CD14-positive monocyte (primary cell): ENCODE measurements around the gene LRP1. TPM values are rescaled to one million over a fixed set of nuclear protein-coding genes. Genes with fewer than 3 reads are reported as not detected.
A peak's percentile ranks its signal among the peaks of the same experiment; 100 is the strongest.

Experiments used
- DNase-seq, 3 donors: peaks; one replicate each; pipeline ENCODE4 v3.0.0-alpha.2; 2011 to 2022
- H2AFZ ChIP-seq: 2 replicates; pipeline ENCODE4 v1.6.0; 2012; ENCODE audit warnings: mild to moderate bottlenecking, low read depth, low read length, inconsistent platforms; ENCODE audit not compliant: insufficient read depth, poor library complexity, severe bottlenecking
- H3K27ac ChIP-seq, 2 donors: 1 replicate in 1 of 2; 2 replicates in 1 of 2; pipeline ENCODE4 v1.5.1; 2012 to 2013; ENCODE audit warnings: low read length in 2 of 2, control low read depth in 1 of 2, inconsistent platforms in 1 of 2, low read depth in 1 of 2, mild to moderate bottlenecking in 1 of 2
- H3K27me3 ChIP-seq, 2 donors: one replicate each; pipeline versions ENCODE4 v1.6.0 to v1.6.1; 2011 to 2013; ENCODE audit warnings: low read length in 2 of 2; ENCODE audit not compliant: control insufficient read depth in 2 of 2, insufficient read depth in 2 of 2
- H3K36me3 ChIP-seq, 2 donors: replicated peaks in 1 of 2; 1 replicate in 1 of 2; 2 replicates in 1 of 2; pipeline versions ENCODE4 v1.5.1 to v1.6.1; 2012 to 2013; ENCODE audit warnings: low read length in 2 of 2, control low read depth in 1 of 2, inconsistent platforms in 1 of 2, mild to moderate bottlenecking in 1 of 2; ENCODE audit not compliant: insufficient read depth in 2 of 2, control insufficient read depth in 1 of 2
- H3K4me1 ChIP-seq, 2 donors: 1 replicate in 1 of 2; 2 replicates in 1 of 2; pipeline versions ENCODE4 v1.5.1 to v1.6.1; 2012 to 2013; ENCODE audit warnings: low read length in 2 of 2, control low read depth in 1 of 2, inconsistent platforms in 1 of 2, mild to moderate bottlenecking in 1 of 2, moderate library complexity in 1 of 2; ENCODE audit not compliant: insufficient read depth in 2 of 2, control insufficient read depth in 1 of 2
- H3K4me2 ChIP-seq: replicated peaks from 2 replicates; pipeline ENCODE3; 2012; ENCODE audit warnings: low read length, moderate library complexity, mild to moderate bottlenecking; ENCODE audit not compliant: poor library complexity, severe bottlenecking; ENCODE audit errors: extremely low read depth
- H3K4me3 ChIP-seq, 3 experiments: fragments of 200-600 bp in 1 of 3; sonication (generic) in 1 of 3; replicated peaks in 1 of 3; 1 replicate in 2 of 3; 2 replicates in 1 of 3; pipeline ENCODE4 v1.5.1; 2011 to 2013; ENCODE audit warnings: low read length in 3 of 3, mild to moderate bottlenecking in 3 of 3, control low read depth in 2 of 3, low read depth in 2 of 3, inconsistent platforms in 1 of 3, moderate library complexity in 1 of 3
- H3K79me2 ChIP-seq: 2 replicates; pipeline ENCODE4 v1.6.0; 2012; ENCODE audit warnings: mild to moderate bottlenecking, control low read depth, inconsistent platforms, low read length, moderate library complexity; ENCODE audit not compliant: insufficient read depth
- H3K9ac ChIP-seq: 2 replicates; pipeline ENCODE4 v1.6.0; 2017; ENCODE audit warnings: low read length, mild to moderate bottlenecking; ENCODE audit not compliant: insufficient read depth, poor library complexity, severe bottlenecking
- H3K9me3 ChIP-seq, 2 donors: replicated peaks in 1 of 2; 1 replicate in 1 of 2; 2 replicates in 1 of 2; pipeline versions ENCODE4 v1.5.1 to v1.6.1; 2012 to 2013; ENCODE audit warnings: low read length in 2 of 2, control low read depth in 1 of 2; ENCODE audit not compliant: control insufficient read depth in 1 of 2, insufficient read depth in 1 of 2
- H4K20me1 ChIP-seq: 2 replicates; pipeline ENCODE4 v1.6.0; 2012; ENCODE audit warnings: mild to moderate bottlenecking, low read length, control low read depth, moderate library complexity; ENCODE audit not compliant: insufficient read depth
- H3K27ac Mint-ChIP-seq, 7 donors: one replicate each; pipeline ENCODE4 v1.8.0; 2020; ENCODE audit warnings: mild to moderate bottlenecking in 7 of 7, mixed read lengths in 7 of 7, moderate library complexity in 6 of 7, inconsistent platforms in 2 of 7
- H3K27me3 Mint-ChIP-seq, 3 donors: one replicate each; pipeline ENCODE4 v1.8.0; 2021 to 2022; ENCODE audit warnings: low read depth in 3 of 3, mild to moderate bottlenecking in 3 of 3, mixed read lengths in 3 of 3, moderate library complexity in 3 of 3, inconsistent platforms in 1 of 3
- H3K36me3 Mint-ChIP-seq, 2 donors: one replicate each; pipeline ENCODE4 v1.8.0; 2020; ENCODE audit warnings: mixed read lengths in 2 of 2, inconsistent platforms in 1 of 2, mild to moderate bottlenecking in 1 of 2
- H3K4me1 Mint-ChIP-seq: one replicate; pipeline ENCODE4 v1.8.0; 2020; ENCODE audit warnings: mild to moderate bottlenecking, mixed read lengths
- H3K4me3 Mint-ChIP-seq, 2 donors: one replicate each; pipeline ENCODE4 v1.8.0; 2020; ENCODE audit warnings: mild to moderate bottlenecking in 2 of 2, mixed read lengths in 2 of 2, moderate library complexity in 1 of 2
- H3K9me3 Mint-ChIP-seq, 7 donors: one replicate each; pipeline ENCODE4 v1.8.0; 2020 to 2022; ENCODE audit warnings: mixed read lengths in 7 of 7, mild to moderate bottlenecking in 6 of 7, moderate library complexity in 6 of 7, inconsistent platforms in 2 of 7
- CTCF ChIP-seq: fragments of 200-600 bp; IDR thresholded peaks from one replicate; pipeline ENCODE4 v1.8.0; 2022; ENCODE audit warnings: antibody characterized with exemption, mild to moderate bottlenecking
- WGBS: methylation state at CpG from one replicate; pipeline ENCODE4 v1.1.5; 2013; ENCODE audit warnings: missing lambda C conversion rate; ENCODE audit not compliant: insufficient coverage; 5-methylcytosine and 5-hydroxymethylcytosine counted together
- intact Hi-C, 2 donors: fragments of 100-400 bp; cut with micrococcal nuclease; formaldehyde crosslinking; loops; one replicate each; pipeline versions ENCODE4 v1.15.0 to v1.15.1; 2023
- polyA plus RNA-seq, 3 donors: library from polyadenylated mRNA; depleted of rRNA in 1 of 3; unstranded in 2 of 3; stranded (reverse) in 1 of 3; fragments of 300-500 nt in 2 of 3; fragments of >200 nt in 1 of 3; fragmentation: Illumina TruSeq in 2 of 3; gene quantifications; 1 replicate in 2 of 3; 2 replicates in 1 of 3; pipeline ENCODE4 v1.2.3, GENCODE V29; 2012 to 2021

The LRP1 gene
- polyA plus RNA-seq, 3 donors = 5.5 to 246 (median 10.5) TPM

DNA sequence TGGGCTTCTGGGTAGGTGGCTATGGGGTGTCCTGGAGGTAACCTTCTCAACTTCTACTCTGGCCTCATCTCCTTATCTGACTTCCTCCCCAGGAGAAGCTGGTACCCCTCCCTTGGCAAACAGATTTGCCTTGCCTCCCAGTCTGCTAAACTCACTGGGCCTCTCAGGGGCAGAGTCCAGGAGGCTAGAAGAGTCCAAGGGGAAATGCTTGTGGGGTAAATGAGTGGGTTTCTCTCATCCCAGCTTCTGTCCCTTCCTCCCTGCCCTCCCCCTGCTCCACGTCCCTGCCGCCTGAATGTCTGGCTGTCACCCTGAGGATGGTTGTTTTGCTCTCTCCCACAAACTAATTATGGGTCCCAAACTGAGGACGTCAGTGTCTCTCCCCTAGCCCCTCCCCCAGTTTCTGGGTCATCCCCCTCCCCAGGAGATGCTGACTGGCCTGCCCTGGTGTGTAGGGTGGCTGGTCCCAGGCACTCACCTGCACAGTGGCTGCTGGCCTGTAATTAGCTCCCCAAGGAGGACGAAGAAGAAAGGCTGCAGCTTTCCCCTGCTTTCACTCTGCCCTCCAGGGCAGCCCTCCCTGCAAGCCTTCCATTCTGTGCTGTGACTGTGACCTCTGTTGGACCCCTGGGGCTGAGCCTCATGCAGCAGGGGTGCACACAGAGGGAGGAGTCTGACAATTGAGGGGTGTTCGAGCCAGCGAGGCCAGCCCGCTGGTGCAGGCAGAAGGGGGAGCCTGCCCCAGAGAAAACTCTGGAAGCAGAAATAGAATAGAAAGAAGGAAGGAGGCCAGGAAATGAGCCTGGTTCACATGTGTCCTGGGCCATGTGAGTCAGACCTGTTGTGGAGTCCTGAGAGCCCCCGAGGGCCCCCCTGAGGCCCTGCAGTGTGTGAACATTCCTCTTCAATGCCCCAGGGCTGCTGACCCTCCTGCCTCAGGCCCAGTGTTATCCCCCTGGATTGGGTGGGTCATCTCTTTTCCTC lies 19.0 kb downstream of the LRP1 start, which contains the start of gene LRP1-AS:
TSS of gene LRP1-AS (minus strand) at position 659 of the 984 bp plus-strand sequence.
- intact Hi-C loops = no loop called here
- Mint-ChIP-seq H3K27ac (peak within 1 kb of the TSS; percentile 80 to 97 (median 88)), H3K4me3 (peak within 1 kb of the TSS; percentile 51 to 80), H3K36me3 (peaks cover 79 to 90% of the 10 kb centered on the region in 2 donors), H3K4me1 (peaks cover 83% of the 10 kb centered on the region), H3K27me3 (peaks cover 0 to 3% (median 1%) of the 10 kb centered on the region in 3 donors), H3K9me3 (no peaks in the 10 kb centered on the region)
- Histone ChIP-seq H3K9ac (peak within 1 kb of the TSS; percentile 42), H2AFZ (no peak within 1 kb of the TSS), H3K4me2 (peak within 1 kb of the TSS; percentile 66), H3K4me3 (peak within 1 kb of the TSS in 1 of 3 experiments; percentile 67), H3K79me2 (peaks cover 62% of the 10 kb centered on the region), H3K36me3 (peaks cover 54 to 85% of the 10 kb centered on the region in 2 donors), H4K20me1 (peaks cover 68% of the 10 kb centered on the region), H3K4me1 (peaks cover 70 to 72% of the 10 kb centered on the region in 2 donors), H3K9me3 (no peaks in the 10 kb centered on the region), H3K27ac (peak within 1 kb of the TSS; percentile 65 to 82), H3K27me3 (no peaks in the 10 kb centered on the region)
- 40% methylated on average over 4 of the region's 8 CpGs for WGBS
- TF ChIP-seq CTCF = no peak
- peak; percentile 21 to 58 (median 56) for DNase-seq

GRCh38 chr12:57148469-57149244 lies 20.4 kb downstream of the LRP1 start:
- Mint-ChIP-seq H3K4me3 (peak overlapping the region; percentile 51 to 83), H3K4me1 (peaks cover 90% of the 10 kb centered on the region), H3K27ac (peak overlapping the region; percentile 80 to 97 (median 92)), H3K27me3 (peaks cover 0 to 3% (median 3%) of the 10 kb centered on the region in 3 donors), H3K36me3 (peaks cover 74 to 89% of the 10 kb centered on the region in 2 donors), H3K9me3 (no peaks in the 10 kb centered on the region)
- peak overlapping the region; percentile 66 for H3K4me2 ChIP-seq
- peaks cover 60% of the 10 kb centered on the region for H3K79me2 ChIP-seq
- peak; percentile 36 to 84 (median 68) for DNase-seq
- no peak for TF ChIP-seq CTCF
- H4K20me1 ChIP-seq = peaks cover 60% of the 10 kb centered on the region
- intact Hi-C loops = no loop called here
- no peak overlapping the region for H2AFZ ChIP-seq
- WGBS = 57% methylated on average over 1 of the region's 4 CpGs
- H3K4me1 ChIP-seq = peaks cover 84 to 86% of the 10 kb centered on the region in 2 donors
- H3K9ac ChIP-seq = peak overlapping the region; percentile 38
- H3K9me3 ChIP-seq = no peaks in the 10 kb centered on the region
- H3K36me3 ChIP-seq = peaks cover 40 to 74% of the 10 kb centered on the region in 2 donors
- peak overlapping the region in 1 of 3 experiments; percentile 67 for H3K4me3 ChIP-seq
- H3K27ac ChIP-seq = peak overlapping the region; percentile 65 to 82
- no peaks in the 10 kb centered on the region for H3K27me3 ChIP-seq
